ENCODE results near the gene SYT17.

Gene SYT17

DNA sequence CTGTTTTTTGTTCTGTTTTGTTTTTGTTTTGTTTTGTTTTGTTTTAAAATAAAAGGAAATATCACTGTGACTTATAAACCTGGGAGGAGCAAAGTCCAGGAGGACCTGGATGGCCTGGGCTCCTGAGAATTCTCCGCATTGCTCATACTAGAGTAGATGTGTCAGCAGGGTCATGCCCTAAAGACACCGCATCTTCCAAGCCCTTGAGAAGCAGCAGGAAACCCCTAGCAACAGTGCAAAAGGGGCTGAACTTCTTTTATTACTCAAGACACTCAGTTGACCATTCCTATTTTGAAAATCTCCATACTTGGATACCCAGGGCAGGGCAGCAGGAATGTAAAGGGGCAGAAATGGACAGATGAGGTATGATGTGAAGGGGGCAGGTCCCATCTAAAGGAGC lies 51.8 kb downstream of the SYT17 start:
- H3K36me3 ChIP-seq (ENCODE audit: control insufficient read depth, insufficient read depth, low read length) = peaks cover 34% of the 10 kb centered on the region
- H3K4me3 ChIP-seq (ENCODE audit: extremely low read depth, insufficient read depth, low read length, poor library complexity, severe bottlenecking) = no peak overlapping the region
- H3K27ac ChIP-seq (ENCODE audit: low read depth, low read length, severe bottlenecking) = no peak overlapping the region
- peaks cover 5% of the 10 kb centered on the region for H3K4me1 ChIP-seq (ENCODE audit: control insufficient read depth, insufficient read depth, low read length, poor library complexity, severe bottlenecking)
- 80 to 82% methylated on average over 1 to 2 of the region's 2 CpGs for WGBS, 2 experiments (ENCODE audit: insufficient coverage in 2 of 2)
- peaks cover 4% of the 10 kb centered on the region for H3K9me3 ChIP-seq (ENCODE audit: control insufficient read depth, low read length)

DNA sequence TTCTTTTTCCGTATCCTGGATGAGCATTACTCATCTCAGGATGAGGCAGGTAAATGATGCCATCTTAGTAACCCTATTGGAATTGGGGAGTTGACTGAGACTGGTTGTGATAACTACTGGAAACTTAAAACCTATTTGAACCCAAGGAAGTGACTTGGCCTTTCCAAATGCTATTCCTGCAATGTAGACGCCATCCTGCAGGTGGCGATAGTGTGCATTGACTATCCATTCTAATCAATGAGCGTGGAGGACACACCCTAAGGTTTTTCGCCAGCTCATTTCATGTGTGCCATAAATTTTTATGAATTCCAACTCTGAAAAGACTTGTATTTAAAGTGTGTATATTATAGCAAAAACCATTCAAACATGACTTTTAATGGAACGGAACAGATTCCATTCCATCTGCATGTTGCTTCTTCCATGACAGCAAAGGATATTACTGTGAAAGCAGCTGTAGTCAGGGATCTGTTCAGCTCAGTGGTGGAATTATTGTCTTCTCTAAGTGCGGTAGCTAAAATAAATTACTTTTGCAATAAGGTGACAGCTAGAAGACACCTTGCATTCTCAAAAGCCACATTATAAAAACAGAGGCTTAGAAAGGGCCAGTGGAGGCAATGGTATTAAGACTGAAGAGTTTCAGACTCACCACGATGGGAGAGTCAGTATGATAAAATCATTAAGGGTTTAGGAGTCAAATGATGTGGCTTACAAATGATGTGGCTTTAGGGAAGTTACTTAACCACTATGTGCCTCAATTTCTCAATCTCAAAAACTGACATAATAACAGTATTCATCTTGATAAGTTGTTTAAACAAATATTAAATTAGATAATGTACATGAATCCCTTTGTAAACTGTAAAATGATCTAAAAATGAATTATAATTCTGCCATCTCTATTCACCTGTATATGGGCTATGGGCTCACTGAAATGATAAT lies 55.5 kb downstream of the SYT17 start:
- H3K27ac ChIP-seq (ENCODE audit: low read depth, low read length, severe bottlenecking) = no peak overlapping the region
- H3K36me3 ChIP-seq (ENCODE audit: control insufficient read depth, insufficient read depth, low read length) = peaks cover 44% of the 10 kb centered on the region
- H3K4me1 ChIP-seq (ENCODE audit: control insufficient read depth, insufficient read depth, low read length, poor library complexity, severe bottlenecking) = peaks cover 10% of the 10 kb centered on the region
- WGBS, 2 experiments (ENCODE audit: insufficient coverage in 2 of 2) = 31 to 36% methylated on average over 3 to 5 of the region's 8 CpGs
- peaks cover 13% of the 10 kb centered on the region for H3K9me3 ChIP-seq (ENCODE audit: control insufficient read depth, low read length)
- H3K4me3 ChIP-seq (ENCODE audit: extremely low read depth, insufficient read depth, low read length, poor library complexity, severe bottlenecking) = no peak overlapping the region

DNA sequence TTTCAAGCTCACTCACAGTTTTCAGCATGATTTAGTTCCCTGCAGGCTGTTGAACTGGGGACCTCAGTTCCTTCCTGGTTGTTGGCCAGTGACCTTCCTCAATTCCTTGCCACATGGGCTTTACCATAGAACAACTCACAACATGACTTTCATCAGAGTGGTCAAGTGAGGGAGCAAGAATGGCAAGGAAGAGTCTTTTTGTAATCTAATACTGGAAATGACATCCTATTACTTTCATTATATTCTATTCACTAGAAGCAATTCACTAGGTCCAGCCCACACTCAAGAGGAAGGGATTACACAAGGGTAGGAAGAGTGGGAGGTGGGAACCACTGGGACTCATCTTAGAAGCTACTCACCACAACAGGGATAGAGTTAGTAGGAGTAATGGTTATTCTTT lies 57.6 kb downstream of the SYT17 start:
- Histone ChIP-seq H3K4me1 (ENCODE audit: control insufficient read depth, insufficient read depth, low read length, poor library complexity, severe bottlenecking) (peaks cover 5% of the 10 kb centered on the region), H3K27ac (ENCODE audit: low read depth, low read length, severe bottlenecking) (no peak overlapping the region), H3K4me3 (ENCODE audit: extremely low read depth, insufficient read depth, low read length, poor library complexity, severe bottlenecking) (no peak overlapping the region), H3K9me3 (ENCODE audit: control insufficient read depth, low read length) (peaks cover 13% of the 10 kb centered on the region), H3K36me3 (ENCODE audit: control insufficient read depth, insufficient read depth, low read length) (peaks cover 60% of the 10 kb centered on the region)

GRCh38 chr16:19227643-19228042 lies 59.6 kb downstream of the SYT17 start:
- peaks cover 5% of the 10 kb centered on the region for H3K4me1 ChIP-seq (ENCODE audit: control insufficient read depth, insufficient read depth, low read length, poor library complexity, severe bottlenecking)
- H3K9me3 ChIP-seq (ENCODE audit: control insufficient read depth, low read length) = peaks cover 13% of the 10 kb centered on the region
- H3K4me3 ChIP-seq (ENCODE audit: extremely low read depth, insufficient read depth, low read length, poor library complexity, severe bottlenecking) = no peak overlapping the region
- H3K36me3 ChIP-seq (ENCODE audit: control insufficient read depth, insufficient read depth, low read length) = peaks cover 61% of the 10 kb centered on the region
- WGBS, 2 experiments (ENCODE audit: insufficient coverage in 2 of 2) = no CpG with 5 or more reads among the region's 2 CpGs
- H3K27ac ChIP-seq (ENCODE audit: low read depth, low read length, severe bottlenecking) = peak overlapping the region; percentile 69

GRCh38 chr16:19228052-19228451 lies 60.0 kb downstream of the SYT17 start:
- Histone ChIP-seq H3K4me3 (ENCODE audit: extremely low read depth, insufficient read depth, low read length, poor library complexity, severe bottlenecking) (no peak overlapping the region), H3K4me1 (ENCODE audit: control insufficient read depth, insufficient read depth, low read length, poor library complexity, severe bottlenecking) (peaks cover 5% of the 10 kb centered on the region), H3K36me3 (ENCODE audit: control insufficient read depth, insufficient read depth, low read length) (peaks cover 57% of the 10 kb centered on the region), H3K27ac (ENCODE audit: low read depth, low read length, severe bottlenecking) (peak overlapping the region; percentile 69), H3K9me3 (ENCODE audit: control insufficient read depth, low read length) (peaks cover 13% of the 10 kb centered on the region)
- WGBS, 2 experiments (ENCODE audit: insufficient coverage in 2 of 2) = 71 to 80% methylated on average over 1 to 3 of the region's 4 CpGs

GRCh38 chr16:19228575-19228974 lies 60.5 kb downstream of the SYT17 start:
- no peak overlapping the region for H3K27ac ChIP-seq (ENCODE audit: low read depth, low read length, severe bottlenecking)

GRCh38 chr16:19230575-19230974 lies 62.5 kb downstream of the SYT17 start:
- Histone ChIP-seq H3K36me3 (ENCODE audit: control insufficient read depth, insufficient read depth, low read length) (peaks cover 52% of the 10 kb centered on the region), H3K4me3 (ENCODE audit: extremely low read depth, insufficient read depth, low read length, poor library complexity, severe bottlenecking) (no peak overlapping the region), H3K27ac (ENCODE audit: low read depth, low read length, severe bottlenecking) (no peak overlapping the region), H3K4me1 (ENCODE audit: control insufficient read depth, insufficient read depth, low read length, poor library complexity, severe bottlenecking) (peaks cover 5% of the 10 kb centered on the region), H3K9me3 (ENCODE audit: control insufficient read depth, low read length) (peaks cover 13% of the 10 kb centered on the region)
- WGBS, 2 experiments (ENCODE audit: insufficient coverage in 2 of 2) = no CpG with 5 or more reads among the region's 3 CpGs

More at GRCh38 chr16:19228575-19228974, 60.5 kb downstream of the SYT17 start:
- Histone ChIP-seq H3K36me3 (ENCODE audit: control insufficient read depth, insufficient read depth, low read length) (peaks cover 53% of the 10 kb centered on the region), H3K4me3 (ENCODE audit: extremely low read depth, insufficient read depth, low read length, poor library complexity, severe bottlenecking) (no peak overlapping the region), H3K4me1 (ENCODE audit: control insufficient read depth, insufficient read depth, low read length, poor library complexity, severe bottlenecking) (peaks cover 5% of the 10 kb centered on the region), H3K9me3 (ENCODE audit: control insufficient read depth, low read length) (peaks cover 13% of the 10 kb centered on the region)
- 80 to 100% methylated on average over 1 of the region's 3 CpGs for WGBS, 2 experiments (ENCODE audit: insufficient coverage in 2 of 2)

- peaks cover 15% of the 10 kb centered on the region for H3K9me3 ChIP-seq (ENCODE audit: control insufficient read depth, low read length)
- 83 to 85% methylated on average over 7 to 8 of the region's 8 CpGs for WGBS, 2 experiments (ENCODE audit: insufficient coverage in 2 of 2)
- H3K36me3 ChIP-seq (ENCODE audit: control insufficient read depth, insufficient read depth, low read length) = peaks cover 47% of the 10 kb centered on the region
- H3K4me1 ChIP-seq (ENCODE audit: control insufficient read depth, insufficient read depth, low read length, poor library complexity, severe bottlenecking) = peaks cover 5% of the 10 kb centered on the region
- no peak overlapping the region for H3K4me3 ChIP-seq (ENCODE audit: extremely low read depth, insufficient read depth, low read length, poor library complexity, severe bottlenecking)
- no peak overlapping the region for H3K27ac ChIP-seq (ENCODE audit: low read depth, low read length, severe bottlenecking)
These were observed 63.8 kb downstream of the SYT17 start for GRCh38 chr16:19231881-19232280.

DNA sequence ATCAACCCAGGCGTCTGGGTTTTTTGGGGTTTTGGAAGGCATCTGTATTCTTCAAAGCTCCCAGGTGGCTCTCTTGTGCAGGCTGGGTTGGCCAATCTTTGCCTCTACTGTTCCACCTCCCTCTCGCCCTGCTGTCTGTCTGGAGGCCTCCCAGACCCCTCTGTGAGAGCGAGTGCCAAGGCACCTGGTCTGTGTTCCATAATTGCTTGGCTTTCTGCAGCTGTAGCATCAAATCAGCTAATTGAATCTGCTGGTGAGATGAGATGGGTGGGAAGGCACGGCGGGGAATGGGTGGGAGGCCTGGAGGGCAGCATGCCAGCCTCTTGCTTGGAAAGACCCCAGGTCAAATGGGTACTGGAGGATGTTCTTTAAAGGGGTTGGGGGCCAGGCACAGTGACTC lies 64.9 kb downstream of the SYT17 start:
- H3K36me3 ChIP-seq (ENCODE audit: control insufficient read depth, insufficient read depth, low read length) = peaks cover 52% of the 10 kb centered on the region
- 86 to 91% methylated on average over 3 to 5 of the region's 5 CpGs for WGBS, 2 experiments (ENCODE audit: insufficient coverage in 2 of 2)
- H3K9me3 ChIP-seq (ENCODE audit: control insufficient read depth, low read length) = peaks cover 15% of the 10 kb centered on the region
- no peaks in the 10 kb centered on the region for H3K4me1 ChIP-seq (ENCODE audit: control insufficient read depth, insufficient read depth, low read length, poor library complexity, severe bottlenecking)
- H3K4me3 ChIP-seq (ENCODE audit: extremely low read depth, insufficient read depth, low read length, poor library complexity, severe bottlenecking) = no peak overlapping the region
- H3K27ac ChIP-seq (ENCODE audit: low read depth, low read length, severe bottlenecking) = no peak overlapping the region

- H3K4me3 ChIP-seq (ENCODE audit: extremely low read depth, insufficient read depth, low read length, poor library complexity, severe bottlenecking) = no peak overlapping the region
- WGBS, 2 experiments (ENCODE audit: insufficient coverage in 2 of 2) = 90 to 100% methylated on average over 1 to 3 of the region's 4 CpGs
- no peaks in the 10 kb centered on the region for H3K4me1 ChIP-seq (ENCODE audit: control insufficient read depth, insufficient read depth, low read length, poor library complexity, severe bottlenecking)
- peaks cover 41% of the 10 kb centered on the region for H3K36me3 ChIP-seq (ENCODE audit: control insufficient read depth, insufficient read depth, low read length)
- no peak overlapping the region for H3K27ac ChIP-seq (ENCODE audit: low read depth, low read length, severe bottlenecking)
- peaks cover 21% of the 10 kb centered on the region for H3K9me3 ChIP-seq (ENCODE audit: control insufficient read depth, low read length)
These were observed 67.4 kb downstream of the SYT17 start for GRCh38 chr16:19235478-19235877.

- no peak overlapping the region for H3K27ac ChIP-seq (ENCODE audit: low read depth, low read length, severe bottlenecking)
- no peak overlapping the region for H3K4me3 ChIP-seq (ENCODE audit: extremely low read depth, insufficient read depth, low read length, poor library complexity, severe bottlenecking)
- H3K9me3 ChIP-seq (ENCODE audit: control insufficient read depth, low read length) = peaks cover 21% of the 10 kb centered on the region
- no peaks in the 10 kb centered on the region for H3K4me1 ChIP-seq (ENCODE audit: control insufficient read depth, insufficient read depth, low read length, poor library complexity, severe bottlenecking)
- 100% methylated on average over 1 to 3 of the region's 4 CpGs for WGBS, 2 experiments (ENCODE audit: insufficient coverage in 2 of 2)
- peaks cover 38% of the 10 kb centered on the region for H3K36me3 ChIP-seq (ENCODE audit: control insufficient read depth, insufficient read depth, low read length)
These were observed 67.8 kb downstream of the SYT17 start for GRCh38 chr16:19235886-19236285.

Data from mesodermal cell (in vitro differentiated cells).